CD4-positive, alpha-beta T cell (primary cell): ENCODE results near the gene FOXJ2. TPM values are rescaled to one million over a fixed set of nuclear protein-coding genes. Genes with fewer than 3 reads are reported as not detected.
"Not testable (repeated sequence)": the region's sequence is repeated elsewhere in the genome, so short reads cannot be mapped to it uniquely, and the experiment has no call there.

Experiments
- ATAC-seq: fragments of 200-7000 bp; cut with Tn5 transposase; one replicate; pipeline ENCODE4 v1.10.0; 2022; ENCODE audit warnings: mild to moderate bottlenecking; ENCODE audit not compliant: poor library complexity
- CTCF ChIA-PET: fragments of 350-600 bp; sonication (Branson Sonifier 250); formaldehyde crosslinking; loops from one replicate; lab custom pipeline; 2021; ENCODE audit warnings: antibody characterized with exemption, inconsistent platforms; lab: Charles Lee
- POLR2A ChIA-PET: fragments of 350-600 bp; sonication (Branson Sonifier 250); formaldehyde crosslinking; loops from one replicate; lab custom pipeline; 2021; ENCODE audit warnings: antibody characterized with exemption, inconsistent platforms; lab: Charles Lee
- DNase-seq, 14 experiments: peaks; one replicate each; pipeline ENCODE4 v3.0.0-alpha.2; 2013 to 2020; ENCODE audit warnings: mixed read lengths in 2 of 14
- H3K27ac ChIP-seq, 2 donors: one replicate each; pipeline versions ENCODE4 v1.5.1 to v1.7.0; 2013; ENCODE audit warnings: low read length in 2 of 2, low read depth in 1 of 2, mild to moderate bottlenecking in 1 of 2
- H3K27me3 ChIP-seq, 2 experiments: 1 replicate in 1 of 2; 2 replicates in 1 of 2; pipeline versions ENCODE4 v1.6.1 to v1.7.0; 2013; ENCODE audit warnings: low read length in 2 of 2, control low read depth in 1 of 2, mild to moderate bottlenecking in 1 of 2, moderate library complexity in 1 of 2; ENCODE audit not compliant: insufficient read depth in 2 of 2, control insufficient read depth in 1 of 2
- H3K36me3 ChIP-seq: one replicate; pipeline ENCODE4 v1.6.1; 2013; ENCODE audit warnings: low read length, control low read depth; ENCODE audit not compliant: insufficient read depth
- H3K4me1 ChIP-seq: one replicate; pipeline ENCODE4 v1.6.1; 2013; ENCODE audit warnings: low read length, control low read depth; ENCODE audit not compliant: insufficient read depth
- H3K4me3 ChIP-seq: one replicate; pipeline ENCODE4 v1.5.1; 2013; ENCODE audit warnings: mild to moderate bottlenecking, low read length, moderate library complexity
- H3K9me3 ChIP-seq, 2 experiments: 1 replicate in 1 of 2; 2 replicates in 1 of 2; pipeline versions ENCODE4 v1.6.1 to v1.7.0; 2013; ENCODE audit warnings: low read length in 2 of 2, mild to moderate bottlenecking in 2 of 2, control low read depth in 1 of 2, moderate library complexity in 1 of 2; ENCODE audit not compliant: control insufficient read depth in 1 of 2, insufficient read depth in 1 of 2
- H3K27ac Mint-ChIP-seq: one replicate; pipeline ENCODE4 v1.8.0; 2020; ENCODE audit warnings: mixed read lengths
- H3K27me3 Mint-ChIP-seq: one replicate; pipeline ENCODE4 v1.8.0; 2021; ENCODE audit warnings: mixed read lengths
- H3K36me3 Mint-ChIP-seq: one replicate; pipeline ENCODE4 v1.8.0; 2021; ENCODE audit warnings: low read depth, mixed read lengths
- H3K4me1 Mint-ChIP-seq: one replicate; pipeline ENCODE4 v1.8.0; 2021; ENCODE audit warnings: low read depth, mixed read lengths
- H3K4me3 Mint-ChIP-seq: one replicate; pipeline ENCODE4 v1.8.0; 2020; ENCODE audit warnings: mild to moderate bottlenecking, mixed read lengths
- H3K9me3 Mint-ChIP-seq: one replicate; pipeline ENCODE4 v1.8.0; 2020; ENCODE audit warnings: mixed read lengths
- CTCF ChIP-seq: fragments of 200-600 bp; IDR thresholded peaks from one replicate; pipeline ENCODE4 v1.8.0; 2022; ENCODE audit warnings: antibody characterized with exemption, mild to moderate bottlenecking
- intact Hi-C, 2 experiments: fragments of 100-400 bp; cut with DNase I in 1 of 2; cut with micrococcal nuclease in 1 of 2; formaldehyde crosslinking; loops; one replicate each; pipeline versions ENCODE4 v1.15.1 to v1.9.0; 2023 to 2025; cut with DNase I, micrococcal nuclease
- total RNA-seq, 174 experiments: library from RNA in 2 of 174; stranded (reverse) in 2 of 174; gene quantifications; one replicate each; pipeline ENCODE4 v1.2.3 and lab custom pipeline; 2021 to 2026

Gene FOXJ2
- total RNA-seq, 2 experiments from 2014 or later: 36.3 to 38.5 TPM

- Histone ChIP-seq H3K27ac (no peak overlapping the region), H3K4me1 (peaks cover 30% of the 10 kb centered on the region), H3K27me3 (no peaks in the 10 kb centered on the region), H3K36me3 (no peaks in the 10 kb centered on the region), H3K9me3 (peaks cover 0 to 5% of the 10 kb centered on the region in 2 experiments), H3K4me3 (no peak overlapping the region)
- no peak for ATAC-seq
- H3K27ac Mint-ChIP-seq: no peak overlapping the region
- no peaks in the 10 kb centered on the region for H3K36me3 Mint-ChIP-seq
- H3K27me3 Mint-ChIP-seq: no peaks in the 10 kb centered on the region
- peaks cover 3% of the 10 kb centered on the region for H3K9me3 Mint-ChIP-seq
- CTCF ChIA-PET: interaction anchor here (0.6 to 3.3 kb wide), 15 partner anchors 8 to 141 kb away, joined by 3 to 81 read pairs (median 7); partner anchors contain the start of gene SLC2A3
- peaks cover 18% of the 10 kb centered on the region for H3K4me1 Mint-ChIP-seq
- no peak for DNase-seq
- TF ChIP-seq CTCF: no peak
- intact Hi-C loops: loop anchor here (1.0 to 2.0 kb wide), 5 partner anchors 24 to 134 kb away; no protein-coding TSS in a partner anchor
- no peak overlapping the region for H3K4me3 Mint-ChIP-seq
- POLR2A ChIA-PET: interaction anchor here (0.9 to 5.3 kb wide), 6 partner anchors 24 to 131 kb away, joined by 3 to 57 read pairs (median 8); partner anchors contain the start of gene SLC2A3
Measured at GRCh38 chr12:7994731-7995205, 37.7 kb upstream of the FOXJ2 start.

- ChIA-PET CTCF (interaction anchor here (0.6 to 3.3 kb wide), 14 partner anchors 9 to 142 kb away, joined by 3 to 81 read pairs (median 6); partner anchors contain the start of gene SLC2A3), POLR2A (interaction anchor here (1.0 to 5.3 kb wide), 5 partner anchors 25 to 135 kb away, joined by 3 to 57 read pairs (median 7); partner anchors contain the start of gene SLC2A3)
- Mint-ChIP-seq H3K9me3 (peaks cover 3% of the 10 kb centered on the region), H3K4me1 (peaks cover 12% of the 10 kb centered on the region), H3K36me3 (no peaks in the 10 kb centered on the region), H3K4me3 (no peak overlapping the region), H3K27ac (no peak overlapping the region), H3K27me3 (no peaks in the 10 kb centered on the region)
- Histone ChIP-seq H3K27me3 (no peaks in the 10 kb centered on the region), H3K4me1 (peaks cover 23% of the 10 kb centered on the region), H3K36me3 (no peaks in the 10 kb centered on the region), H3K4me3 (no peak overlapping the region), H3K27ac (no peak overlapping the region), H3K9me3 (peaks cover 0 to 5% of the 10 kb centered on the region in 2 experiments)
- TF ChIP-seq CTCF: peak; percentile 77
- DNase-seq (peak; percentile 64 to 93 (median 76)), ATAC-seq (peak; percentile 98)
- intact Hi-C loops: loop anchor here (1.0 to 2.0 kb wide), 5 partner anchors 25 to 135 kb away; no protein-coding TSS in a partner anchor
Measured at GRCh38 chr12:7995266-7995963, 37.1 kb upstream of the FOXJ2 start.

GRCh38 chr12:8000827-8001226 lies 31.7 kb upstream of the FOXJ2 start:
- DNase-seq, POLR2A ChIA-PET, H3K9me3 Mint-ChIP-seq, H3K4me3 Mint-ChIP-seq, H3K36me3 Mint-ChIP-seq, H3K27me3 Mint-ChIP-seq, H3K4me3 ChIP-seq, CTCF ChIA-PET, H3K27ac ChIP-seq, H3K4me1 ChIP-seq, intact Hi-C loops, H3K27me3 ChIP-seq, H3K27ac Mint-ChIP-seq, ATAC-seq, H3K9me3 ChIP-seq, H3K4me1 Mint-ChIP-seq, H3K36me3 ChIP-seq: not testable (repeated sequence)

- not testable (repeated sequence) for ATAC-seq
Measured at GRCh38 chr12:8001496-8001895, 31.0 kb upstream of the FOXJ2 start.

GRCh38 chr12:8004897-8005296 lies 27.6 kb upstream of the FOXJ2 start:
- H3K36me3 ChIP-seq, H3K27me3 ChIP-seq, H3K9me3 ChIP-seq, H3K4me3 Mint-ChIP-seq, DNase-seq, H3K36me3 Mint-ChIP-seq, H3K4me1 Mint-ChIP-seq, H3K27ac Mint-ChIP-seq, H3K27ac ChIP-seq, H3K4me1 ChIP-seq, H3K4me3 ChIP-seq, H3K27me3 Mint-ChIP-seq, ATAC-seq, intact Hi-C loops, POLR2A ChIA-PET, H3K9me3 Mint-ChIP-seq: not testable (repeated sequence)
- CTCF ChIA-PET: interaction anchor here (1.4 kb wide), 1 partner anchor 9 kb away, joined by 5 read pairs; no protein-coding TSS in a partner anchor

More at GRCh38 chr12:8001496-8001895, 31.0 kb upstream of the FOXJ2 start:
- H3K4me1 ChIP-seq, H3K9me3 ChIP-seq, H3K27me3 ChIP-seq, H3K9me3 Mint-ChIP-seq, POLR2A ChIA-PET, intact Hi-C loops, H3K27ac ChIP-seq, H3K4me3 Mint-ChIP-seq, H3K27me3 Mint-ChIP-seq, H3K4me1 Mint-ChIP-seq, H3K27ac Mint-ChIP-seq, H3K36me3 Mint-ChIP-seq, H3K4me3 ChIP-seq, H3K36me3 ChIP-seq, DNase-seq: not testable (repeated sequence)
- CTCF ChIA-PET: interaction anchor here (0.7 kb wide), 1 partner anchor 75 kb away, joined by 3 read pairs; no protein-coding TSS in a partner anchor
